Astrocyte of the spinal cord (primary cell): ENCODE measurements around the gene DIP2A.

ENCODE experiments used
- DNase-seq: peaks from one replicate; pipeline ENCODE4 v3.0.0; 2011; ENCODE audit warnings: low read depth, low spot score
- H3K4me3 ChIP-seq: 2 replicates; pipeline ENCODE4 v1.5.1; 2011; ENCODE audit warnings: low read depth, mild to moderate bottlenecking, low read length, moderate library complexity
- in situ Hi-C: cut with HindIII; loops from 2 replicates; pipeline ENCODE4 v1.10.0; 2017; ENCODE audit warnings: low sequenced_read_pairs
- TF ChIP-seq, protein P1 (sequence below): IDR thresholded peaks from 2 replicates; pipeline ENCODE4 v1.5.1; 2012; ENCODE audit warnings: low read depth, mild to moderate bottlenecking, low read length, inconsistent platforms

The DIP2A gene

DNA sequence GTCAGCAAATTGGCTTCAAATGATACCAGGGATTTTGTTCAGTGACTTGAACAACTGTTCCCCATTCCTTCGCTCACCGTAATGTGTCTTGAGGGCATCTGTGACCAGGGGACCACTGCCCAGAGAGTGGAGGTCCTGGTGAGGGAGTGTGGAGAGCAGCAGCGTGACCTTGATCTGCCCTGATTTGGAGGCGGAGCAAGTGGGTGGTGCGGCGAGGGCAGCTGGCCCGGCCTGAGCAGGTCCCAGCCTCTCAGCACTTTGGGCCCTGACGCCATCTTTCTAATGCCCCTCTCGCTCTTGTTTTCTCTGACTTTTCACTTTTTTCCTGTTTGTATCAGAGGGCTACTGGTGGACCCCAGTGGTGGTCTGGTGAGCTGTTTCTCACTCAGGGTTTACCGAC is 31.1 kb downstream of the DIP2A start:
- DNase-seq: no peak
- TF ChIP-seq, protein P1, sequence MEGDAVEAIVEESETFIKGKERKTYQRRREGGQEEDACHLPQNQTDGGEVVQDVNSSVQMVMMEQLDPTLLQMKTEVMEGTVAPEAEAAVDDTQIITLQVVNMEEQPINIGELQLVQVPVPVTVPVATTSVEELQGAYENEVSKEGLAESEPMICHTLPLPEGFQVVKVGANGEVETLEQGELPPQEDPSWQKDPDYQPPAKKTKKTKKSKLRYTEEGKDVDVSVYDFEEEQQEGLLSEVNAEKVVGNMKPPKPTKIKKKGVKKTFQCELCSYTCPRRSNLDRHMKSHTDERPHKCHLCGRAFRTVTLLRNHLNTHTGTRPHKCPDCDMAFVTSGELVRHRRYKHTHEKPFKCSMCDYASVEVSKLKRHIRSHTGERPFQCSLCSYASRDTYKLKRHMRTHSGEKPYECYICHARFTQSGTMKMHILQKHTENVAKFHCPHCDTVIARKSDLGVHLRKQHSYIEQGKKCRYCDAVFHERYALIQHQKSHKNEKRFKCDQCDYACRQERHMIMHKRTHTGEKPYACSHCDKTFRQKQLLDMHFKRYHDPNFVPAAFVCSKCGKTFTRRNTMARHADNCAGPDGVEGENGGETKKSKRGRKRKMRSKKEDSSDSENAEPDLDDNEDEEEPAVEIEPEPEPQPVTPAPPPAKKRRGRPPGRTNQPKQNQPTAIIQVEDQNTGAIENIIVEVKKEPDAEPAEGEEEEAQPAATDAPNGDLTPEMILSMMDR: no peak
- in situ Hi-C loops: no loop called here

DNA sequence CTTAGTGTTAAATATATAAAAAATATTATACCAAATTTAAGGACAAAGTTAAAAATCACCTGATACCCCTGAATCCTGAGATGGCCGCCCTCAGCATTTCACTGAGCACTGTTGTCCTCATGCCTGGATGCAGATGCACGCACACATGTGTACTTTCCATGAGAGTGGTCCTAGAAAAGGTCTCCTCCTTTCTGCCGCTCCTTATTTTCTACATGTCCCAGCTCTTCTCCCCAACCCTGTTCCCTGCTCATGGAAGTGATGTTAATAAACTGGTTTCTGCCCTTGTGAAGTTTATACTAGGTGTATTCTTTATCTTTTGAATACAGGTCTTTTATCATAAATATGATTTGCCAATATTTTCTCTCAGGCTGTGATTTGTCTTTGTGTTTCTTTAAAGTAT is 32.9 kb downstream of the DIP2A start:
- TF ChIP-seq, protein P1: no peak
- in situ Hi-C loops: no loop called here
- no peak for DNase-seq
- no peak overlapping the region for H3K4me3 ChIP-seq

More for the DNA sequence above, 31.1 kb downstream of the DIP2A start:
- H3K4me3 ChIP-seq: no peak overlapping the region

DNA sequence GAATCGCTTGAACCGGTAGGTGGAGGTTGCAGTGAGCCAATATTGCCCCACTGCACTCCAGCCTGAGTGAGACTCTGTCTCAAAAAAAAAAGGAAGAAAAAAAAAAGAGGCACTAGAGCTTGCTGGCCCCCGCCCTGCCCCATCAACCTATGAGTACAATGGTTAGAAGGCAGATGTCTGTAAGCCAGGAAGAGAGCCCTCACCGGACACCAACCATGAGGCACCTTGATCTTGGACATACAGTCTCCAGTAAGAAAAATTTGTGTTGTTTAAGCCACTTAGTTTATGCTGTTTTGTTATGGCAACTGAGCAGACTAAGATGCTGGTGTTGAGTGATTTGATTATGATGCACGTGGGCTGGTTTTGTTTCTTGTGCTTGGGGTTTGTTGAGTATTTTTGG is 34.2 kb downstream of the DIP2A start:
- in situ Hi-C loops: no loop called here
- TF ChIP-seq, protein P1: no peak
- DNase-seq: no peak
- H3K4me3 ChIP-seq: no peak overlapping the region

DNA sequence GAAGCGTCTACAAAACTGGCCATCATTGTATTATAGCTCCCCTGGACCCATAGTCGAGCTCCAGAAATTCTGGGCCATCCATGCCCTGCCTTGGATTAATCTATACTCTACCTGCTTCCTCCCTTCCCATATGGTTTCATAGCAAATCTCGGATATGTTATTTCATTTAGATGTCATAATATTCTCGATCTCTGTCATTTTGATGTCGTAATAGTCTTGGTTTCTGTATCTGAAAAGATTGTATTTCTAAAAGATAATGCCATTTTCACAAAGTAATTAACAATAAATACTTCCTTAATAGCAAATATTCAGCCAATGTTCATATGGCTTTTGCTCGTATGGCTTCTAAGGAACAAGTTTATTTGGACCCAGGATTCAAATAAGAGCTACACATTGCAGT is 35.1 kb downstream of the DIP2A start:
- TF ChIP-seq, protein P1: no peak
- DNase-seq: no peak
- in situ Hi-C loops: no loop called here

DNA sequence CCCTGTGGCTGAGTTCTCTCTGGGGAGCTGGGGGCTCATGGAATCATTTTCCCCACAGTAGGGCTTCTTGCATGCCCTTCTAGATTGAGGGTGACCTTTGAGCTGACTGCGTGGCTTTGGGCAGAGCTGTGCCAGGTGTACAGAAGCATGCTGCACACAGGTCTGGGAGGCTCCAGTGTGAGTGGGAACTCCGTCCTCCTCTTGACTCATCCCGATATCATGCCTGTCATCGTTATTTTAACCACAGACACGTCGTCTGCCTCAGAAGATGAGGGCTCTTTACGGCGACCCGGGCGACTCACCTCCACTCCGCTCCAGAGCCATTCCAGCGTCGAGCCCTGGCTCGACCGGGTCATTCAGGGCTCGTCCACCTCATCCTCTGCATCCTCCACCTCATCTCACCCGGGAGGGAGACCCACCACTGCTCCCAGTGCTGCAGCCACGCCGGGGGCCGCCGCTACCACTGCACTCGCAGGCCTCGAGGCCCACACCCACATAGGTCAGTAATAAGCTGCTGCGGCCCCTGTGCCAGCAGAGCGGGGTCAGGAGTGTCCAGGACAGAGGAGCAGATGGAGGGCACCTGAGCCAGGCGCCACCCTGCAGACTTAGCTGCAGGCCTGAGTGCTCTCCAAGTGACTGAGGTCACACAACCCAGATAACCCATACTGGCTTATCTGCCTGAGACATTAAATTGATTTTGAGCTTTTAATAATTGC is 39.8 kb downstream of the DIP2A start:
- in situ Hi-C loops: no loop called here
- no peak overlapping the region for H3K4me3 ChIP-seq
- TF ChIP-seq, protein P1: no peak
- DNase-seq: peak; percentile 17

More for the DNA sequence above, 35.1 kb downstream of the DIP2A start:
- no peak overlapping the region for H3K4me3 ChIP-seq

DNA sequence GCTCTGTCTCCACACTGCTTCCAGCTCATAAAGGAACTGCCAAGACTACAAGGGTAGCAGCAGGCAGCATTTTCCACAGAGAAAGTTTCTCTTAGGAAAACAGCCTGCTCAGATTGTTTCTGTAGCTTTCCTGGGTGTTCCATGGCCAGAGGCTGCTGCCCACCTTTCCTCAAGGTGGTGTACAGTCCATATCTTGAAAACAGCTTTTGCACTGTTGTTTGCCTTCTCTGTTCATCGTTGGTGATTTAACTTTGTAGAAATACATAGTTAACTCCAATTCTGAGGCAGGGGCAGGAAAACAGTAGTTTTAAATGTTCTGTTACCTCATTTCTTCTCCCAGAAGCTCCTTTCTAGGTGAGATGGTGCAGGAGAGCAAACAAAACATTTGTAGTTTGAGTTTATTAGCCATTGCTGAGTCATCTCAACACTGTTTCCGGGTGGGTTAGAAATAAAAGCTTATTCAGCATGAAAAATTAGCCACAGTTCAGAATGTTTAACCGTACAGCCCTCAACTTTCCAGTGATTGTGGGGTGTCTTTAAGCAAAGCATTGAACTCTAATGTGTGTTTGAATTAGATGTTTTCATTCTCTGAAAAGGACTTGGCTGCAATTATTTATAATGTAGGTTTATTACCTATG is 41.7 kb downstream of the DIP2A start:
- in situ Hi-C loops: no loop called here
- TF ChIP-seq, protein P1: no peak
- no peak overlapping the region for H3K4me3 ChIP-seq
- DNase-seq: peak; percentile 51
